ENCODE results near the gene DHH.

The DHH gene

DNA sequence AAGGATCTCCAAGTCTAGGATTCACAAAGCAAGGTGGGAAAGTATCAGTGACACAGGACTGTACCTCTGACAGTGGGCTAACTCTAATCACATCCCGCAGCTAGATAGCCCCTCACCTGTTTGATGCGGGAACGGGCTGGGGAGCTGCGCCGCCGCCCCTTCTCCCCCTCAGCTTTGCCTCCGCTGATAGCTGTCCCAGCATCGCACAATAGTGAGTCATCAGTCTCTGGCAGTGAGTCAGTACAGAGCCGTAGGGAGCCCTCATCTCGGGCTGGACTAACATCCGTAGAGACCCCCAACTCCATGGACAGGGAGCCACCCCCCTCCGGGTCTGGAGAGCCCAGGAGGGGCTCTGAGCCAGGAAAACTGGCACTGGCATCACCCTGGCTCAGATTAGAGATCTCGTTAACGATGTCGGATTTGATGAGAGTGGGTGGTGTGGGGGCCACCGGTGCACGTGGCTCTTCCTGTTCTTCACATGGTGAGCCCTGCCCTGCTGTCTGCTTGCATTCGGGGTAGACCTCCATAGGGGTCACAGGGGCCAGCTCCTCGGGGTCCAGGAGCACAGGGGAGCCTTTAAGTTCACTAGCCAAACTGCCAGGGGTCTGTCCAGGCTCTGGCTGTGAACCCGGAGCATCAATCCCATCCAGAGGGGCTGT lies 44.9 kb downstream of the DHH start:
- no peak for TF ChIP-seq POLR2AphosphoS5 (IDR thresholded peaks at IDR 0.05; ENCODE audit: low read depth, low read length)

DNA sequence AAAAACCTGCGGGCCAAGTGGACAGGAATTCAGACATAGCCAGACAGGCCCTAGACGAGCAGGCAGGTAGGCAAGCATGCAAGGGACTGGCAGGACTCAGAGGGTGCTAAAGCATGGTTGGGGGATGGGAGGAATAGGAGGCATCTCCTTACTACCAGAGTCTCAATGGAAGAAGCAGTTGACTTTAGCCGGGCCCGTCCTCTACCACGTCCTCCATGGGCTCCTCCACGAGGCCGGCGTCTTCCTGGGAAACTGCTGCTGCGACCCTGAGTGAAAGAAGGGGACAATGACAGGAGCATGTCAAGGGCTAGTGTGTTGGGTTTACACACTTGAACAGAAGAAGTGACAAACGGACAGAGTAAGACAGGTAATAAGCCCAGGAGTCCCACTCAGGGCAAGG lies 45.6 kb downstream of the DHH start:
- TF ChIP-seq SIN3A (IDR thresholded peaks at IDR 0.05; ENCODE audit: borderline replicate concordance, insufficient read depth, low read length): no peak
- TF ChIP-seq TAF1 (IDR thresholded peaks at IDR 0.05; ENCODE audit: borderline replicate concordance, insufficient read depth, low read length): no peak
- TF ChIP-seq POLR2AphosphoS5 (IDR thresholded peaks at IDR 0.05; ENCODE audit: low read depth, low read length): no peak
- TF ChIP-seq FOXP2 (optimal IDR thresholded peaks at IDR 0.05; ENCODE audit: borderline replicate concordance, extremely low read depth, extremely low read length, insufficient read depth): no peak
- TF ChIP-seq, protein P1, sequence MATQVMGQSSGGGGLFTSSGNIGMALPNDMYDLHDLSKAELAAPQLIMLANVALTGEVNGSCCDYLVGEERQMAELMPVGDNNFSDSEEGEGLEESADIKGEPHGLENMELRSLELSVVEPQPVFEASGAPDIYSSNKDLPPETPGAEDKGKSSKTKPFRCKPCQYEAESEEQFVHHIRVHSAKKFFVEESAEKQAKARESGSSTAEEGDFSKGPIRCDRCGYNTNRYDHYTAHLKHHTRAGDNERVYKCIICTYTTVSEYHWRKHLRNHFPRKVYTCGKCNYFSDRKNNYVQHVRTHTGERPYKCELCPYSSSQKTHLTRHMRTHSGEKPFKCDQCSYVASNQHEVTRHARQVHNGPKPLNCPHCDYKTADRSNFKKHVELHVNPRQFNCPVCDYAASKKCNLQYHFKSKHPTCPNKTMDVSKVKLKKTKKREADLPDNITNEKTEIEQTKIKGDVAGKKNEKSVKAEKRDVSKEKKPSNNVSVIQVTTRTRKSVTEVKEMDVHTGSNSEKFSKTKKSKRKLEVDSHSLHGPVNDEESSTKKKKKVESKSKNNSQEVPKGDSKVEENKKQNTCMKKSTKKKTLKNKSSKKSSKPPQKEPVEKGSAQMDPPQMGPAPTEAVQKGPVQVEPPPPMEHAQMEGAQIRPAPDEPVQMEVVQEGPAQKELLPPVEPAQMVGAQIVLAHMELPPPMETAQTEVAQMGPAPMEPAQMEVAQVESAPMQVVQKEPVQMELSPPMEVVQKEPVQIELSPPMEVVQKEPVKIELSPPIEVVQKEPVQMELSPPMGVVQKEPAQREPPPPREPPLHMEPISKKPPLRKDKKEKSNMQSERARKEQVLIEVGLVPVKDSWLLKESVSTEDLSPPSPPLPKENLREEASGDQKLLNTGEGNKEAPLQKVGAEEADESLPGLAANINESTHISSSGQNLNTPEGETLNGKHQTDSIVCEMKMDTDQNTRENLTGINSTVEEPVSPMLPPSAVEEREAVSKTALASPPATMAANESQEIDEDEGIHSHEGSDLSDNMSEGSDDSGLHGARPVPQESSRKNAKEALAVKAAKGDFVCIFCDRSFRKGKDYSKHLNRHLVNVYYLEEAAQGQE (IDR thresholded peaks at IDR 0.05; ENCODE audit: insufficient read depth in 1 of 2, low read depth in 2 of 2, low read length in 2 of 2): no peak

DNA sequence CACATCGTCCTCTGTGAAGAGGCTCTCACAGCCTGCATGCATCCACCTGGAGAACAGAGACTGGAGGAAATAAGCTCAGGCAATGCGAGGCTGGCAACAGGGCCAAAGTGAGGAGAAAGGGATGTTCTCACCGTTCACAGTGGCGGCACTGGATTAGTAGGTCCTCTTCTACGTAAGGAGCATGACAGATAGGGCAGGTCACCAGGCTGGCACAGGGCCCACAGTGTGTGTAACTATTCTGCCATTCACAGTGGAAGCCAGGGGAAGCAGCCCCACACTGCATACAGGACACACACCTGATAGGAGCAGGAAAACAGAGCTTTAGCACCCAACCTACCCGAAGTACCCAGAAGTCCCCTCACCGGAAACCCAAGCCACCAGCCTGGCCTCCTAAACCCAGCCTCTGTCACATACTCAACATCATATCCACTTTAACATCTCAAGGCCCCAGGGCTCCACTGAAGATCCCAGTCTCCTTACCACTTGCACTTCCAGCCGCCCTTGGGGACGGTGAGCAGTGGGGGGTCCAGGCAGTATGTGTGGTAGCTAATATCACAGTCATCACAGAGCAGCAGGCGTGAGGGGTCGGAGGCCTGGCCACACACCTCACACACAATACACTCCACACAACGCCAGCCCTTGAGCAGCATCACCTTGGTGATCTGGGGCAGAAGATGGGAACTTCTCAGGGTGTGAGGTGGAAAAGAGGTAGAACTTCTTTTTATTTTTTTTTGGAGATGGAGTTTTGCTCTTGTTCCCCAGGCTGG lies 48.3 kb downstream of the DHH start:
- TF ChIP-seq FOXP2 (optimal IDR thresholded peaks at IDR 0.05; ENCODE audit: borderline replicate concordance, extremely low read depth, extremely low read length, insufficient read depth) (no peak), SIN3A (IDR thresholded peaks at IDR 0.05; ENCODE audit: borderline replicate concordance, insufficient read depth, low read length) (no peak), POLR2AphosphoS5 (IDR thresholded peaks at IDR 0.05; ENCODE audit: low read depth, low read length) (no peak), TAF1 (IDR thresholded peaks at IDR 0.05; ENCODE audit: borderline replicate concordance, insufficient read depth, low read length) (no peak)
- TF ChIP-seq, protein P1 (IDR thresholded peaks at IDR 0.05; ENCODE audit: insufficient read depth in 1 of 2, low read depth in 2 of 2, low read length in 2 of 2): no peak

GRCh38 chr12:49044660-49045059 lies 49.9 kb downstream of the DHH start:
- TF ChIP-seq FOXP2 (optimal IDR thresholded peaks at IDR 0.05; ENCODE audit: borderline replicate concordance, extremely low read depth, extremely low read length, insufficient read depth): no peak
- no peak for TF ChIP-seq SIN3A (IDR thresholded peaks at IDR 0.05; ENCODE audit: borderline replicate concordance, insufficient read depth, low read length)
- no peak for TF ChIP-seq TAF1 (IDR thresholded peaks at IDR 0.05; ENCODE audit: borderline replicate concordance, insufficient read depth, low read length)
- no peak for TF ChIP-seq POLR2AphosphoS5 (IDR thresholded peaks at IDR 0.05; ENCODE audit: low read depth, low read length)
- TF ChIP-seq, protein P1 (IDR thresholded peaks at IDR 0.05; ENCODE audit: insufficient read depth in 1 of 2, low read depth in 2 of 2, low read length in 2 of 2): no peak

DNA sequence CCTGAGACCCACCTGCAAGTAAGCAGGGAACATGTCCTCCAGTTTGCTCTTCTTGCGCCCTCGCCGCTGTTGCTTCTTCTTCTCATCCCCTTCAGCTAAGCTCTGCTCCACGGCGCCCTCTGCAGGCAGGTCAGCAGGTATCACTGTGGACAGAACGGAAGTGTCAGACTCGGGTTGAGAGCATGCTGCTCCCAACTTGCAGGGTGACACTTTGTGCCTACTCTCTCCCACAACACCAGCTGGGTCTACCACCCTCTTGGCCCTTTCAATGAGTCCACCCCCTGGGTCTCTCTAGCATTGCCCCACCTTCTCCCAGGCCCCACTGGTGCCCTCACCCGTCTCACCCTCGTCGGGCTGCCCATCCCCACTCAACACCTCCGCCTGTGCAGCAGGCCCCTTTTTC lies 50.7 kb downstream of the DHH start:
- TF ChIP-seq SIN3A (IDR thresholded peaks at IDR 0.05; ENCODE audit: borderline replicate concordance, insufficient read depth, low read length): no peak
- TF ChIP-seq TAF1 (IDR thresholded peaks at IDR 0.05; ENCODE audit: borderline replicate concordance, insufficient read depth, low read length): no peak
- no peak for TF ChIP-seq POLR2AphosphoS5 (IDR thresholded peaks at IDR 0.05; ENCODE audit: low read depth, low read length)
- TF ChIP-seq, protein P1 (IDR thresholded peaks at IDR 0.05; ENCODE audit: insufficient read depth in 1 of 2, low read depth in 2 of 2, low read length in 2 of 2): no peak

Measured in PFSK-1 (cell line).